Measurements from ENCODE around the gene C5orf46.

GRCh38 chr5:147930769-147931168 is 24.4 kb upstream of the C5orf46 start:
- TF ChIP-seq FOSL1 (tag; conservative IDR thresholded peaks at IDR 0.05) (no peak), NFYB (IDR thresholded peaks at IDR 0.05; ENCODE audit: extremely low read depth, insufficient read length) (no peak), TBL1XR1 (IDR thresholded peaks at IDR 0.05; ENCODE audit: low read length in 2 of 2) (no peak), RUNX1 (IDR thresholded peaks at IDR 0.05; ENCODE audit: low read depth) (no peak), THAP7 (CRISPR knock-in tag; IDR thresholded peaks at IDR 0.05) (no peak), IRF2 (CRISPR knock-in tag; IDR thresholded peaks at IDR 0.05) (no peak), POU5F1 (IDR thresholded peaks at IDR 0.05; ENCODE audit: borderline replicate concordance, low read depth, low read length, partially characterized antibody) (no peak), PHF8 (IDR thresholded peaks at IDR 0.05; ENCODE audit: borderline replicate concordance, low read length) (no peak)
- TF ChIP-seq, protein P1, sequence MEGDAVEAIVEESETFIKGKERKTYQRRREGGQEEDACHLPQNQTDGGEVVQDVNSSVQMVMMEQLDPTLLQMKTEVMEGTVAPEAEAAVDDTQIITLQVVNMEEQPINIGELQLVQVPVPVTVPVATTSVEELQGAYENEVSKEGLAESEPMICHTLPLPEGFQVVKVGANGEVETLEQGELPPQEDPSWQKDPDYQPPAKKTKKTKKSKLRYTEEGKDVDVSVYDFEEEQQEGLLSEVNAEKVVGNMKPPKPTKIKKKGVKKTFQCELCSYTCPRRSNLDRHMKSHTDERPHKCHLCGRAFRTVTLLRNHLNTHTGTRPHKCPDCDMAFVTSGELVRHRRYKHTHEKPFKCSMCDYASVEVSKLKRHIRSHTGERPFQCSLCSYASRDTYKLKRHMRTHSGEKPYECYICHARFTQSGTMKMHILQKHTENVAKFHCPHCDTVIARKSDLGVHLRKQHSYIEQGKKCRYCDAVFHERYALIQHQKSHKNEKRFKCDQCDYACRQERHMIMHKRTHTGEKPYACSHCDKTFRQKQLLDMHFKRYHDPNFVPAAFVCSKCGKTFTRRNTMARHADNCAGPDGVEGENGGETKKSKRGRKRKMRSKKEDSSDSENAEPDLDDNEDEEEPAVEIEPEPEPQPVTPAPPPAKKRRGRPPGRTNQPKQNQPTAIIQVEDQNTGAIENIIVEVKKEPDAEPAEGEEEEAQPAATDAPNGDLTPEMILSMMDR (IDR thresholded peaks at IDR 0.05 in 2 of 3, conservative IDR thresholded peaks at IDR 0.05 in 1 of 3; ENCODE audit: insufficient read depth in 2 of 3, low read depth in 1 of 3, low read length in 3 of 3): no peak
- TF ChIP-seq, protein P2, sequence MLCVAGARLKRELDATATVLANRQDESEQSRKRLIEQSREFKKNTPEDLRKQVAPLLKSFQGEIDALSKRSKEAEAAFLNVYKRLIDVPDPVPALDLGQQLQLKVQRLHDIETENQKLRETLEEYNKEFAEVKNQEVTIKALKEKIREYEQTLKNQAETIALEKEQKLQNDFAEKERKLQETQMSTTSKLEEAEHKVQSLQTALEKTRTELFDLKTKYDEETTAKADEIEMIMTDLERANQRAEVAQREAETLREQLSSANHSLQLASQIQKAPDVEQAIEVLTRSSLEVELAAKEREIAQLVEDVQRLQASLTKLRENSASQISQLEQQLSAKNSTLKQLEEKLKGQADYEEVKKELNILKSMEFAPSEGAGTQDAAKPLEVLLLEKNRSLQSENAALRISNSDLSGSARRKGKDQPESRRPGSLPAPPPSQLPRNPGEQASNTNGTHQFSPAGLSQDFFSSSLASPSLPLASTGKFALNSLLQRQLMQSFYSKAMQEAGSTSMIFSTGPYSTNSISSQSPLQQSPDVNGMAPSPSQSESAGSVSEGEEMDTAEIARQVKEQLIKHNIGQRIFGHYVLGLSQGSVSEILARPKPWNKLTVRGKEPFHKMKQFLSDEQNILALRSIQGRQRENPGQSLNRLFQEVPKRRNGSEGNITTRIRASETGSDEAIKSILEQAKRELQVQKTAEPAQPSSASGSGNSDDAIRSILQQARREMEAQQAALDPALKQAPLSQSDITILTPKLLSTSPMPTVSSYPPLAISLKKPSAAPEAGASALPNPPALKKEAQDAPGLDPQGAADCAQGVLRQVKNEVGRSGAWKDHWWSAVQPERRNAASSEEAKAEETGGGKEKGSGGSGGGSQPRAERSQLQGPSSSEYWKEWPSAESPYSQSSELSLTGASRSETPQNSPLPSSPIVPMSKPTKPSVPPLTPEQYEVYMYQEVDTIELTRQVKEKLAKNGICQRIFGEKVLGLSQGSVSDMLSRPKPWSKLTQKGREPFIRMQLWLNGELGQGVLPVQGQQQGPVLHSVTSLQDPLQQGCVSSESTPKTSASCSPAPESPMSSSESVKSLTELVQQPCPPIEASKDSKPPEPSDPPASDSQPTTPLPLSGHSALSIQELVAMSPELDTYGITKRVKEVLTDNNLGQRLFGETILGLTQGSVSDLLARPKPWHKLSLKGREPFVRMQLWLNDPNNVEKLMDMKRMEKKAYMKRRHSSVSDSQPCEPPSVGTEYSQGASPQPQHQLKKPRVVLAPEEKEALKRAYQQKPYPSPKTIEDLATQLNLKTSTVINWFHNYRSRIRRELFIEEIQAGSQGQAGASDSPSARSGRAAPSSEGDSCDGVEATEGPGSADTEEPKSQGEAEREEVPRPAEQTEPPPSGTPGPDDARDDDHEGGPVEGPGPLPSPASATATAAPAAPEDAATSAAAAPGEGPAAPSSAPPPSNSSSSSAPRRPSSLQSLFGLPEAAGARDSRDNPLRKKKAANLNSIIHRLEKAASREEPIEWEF (CRISPR knock-in tag; IDR thresholded peaks at IDR 0.05): no peak
- TF ChIP-seq, protein P3, sequence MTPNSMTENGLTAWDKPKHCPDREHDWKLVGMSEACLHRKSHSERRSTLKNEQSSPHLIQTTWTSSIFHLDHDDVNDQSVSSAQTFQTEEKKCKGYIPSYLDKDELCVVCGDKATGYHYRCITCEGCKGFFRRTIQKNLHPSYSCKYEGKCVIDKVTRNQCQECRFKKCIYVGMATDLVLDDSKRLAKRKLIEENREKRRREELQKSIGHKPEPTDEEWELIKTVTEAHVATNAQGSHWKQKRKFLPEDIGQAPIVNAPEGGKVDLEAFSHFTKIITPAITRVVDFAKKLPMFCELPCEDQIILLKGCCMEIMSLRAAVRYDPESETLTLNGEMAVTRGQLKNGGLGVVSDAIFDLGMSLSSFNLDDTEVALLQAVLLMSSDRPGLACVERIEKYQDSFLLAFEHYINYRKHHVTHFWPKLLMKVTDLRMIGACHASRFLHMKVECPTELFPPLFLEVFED (CRISPR knock-in tag; conservative IDR thresholded peaks at IDR 0.05): no peak
- TF ChIP-seq, protein P4, sequence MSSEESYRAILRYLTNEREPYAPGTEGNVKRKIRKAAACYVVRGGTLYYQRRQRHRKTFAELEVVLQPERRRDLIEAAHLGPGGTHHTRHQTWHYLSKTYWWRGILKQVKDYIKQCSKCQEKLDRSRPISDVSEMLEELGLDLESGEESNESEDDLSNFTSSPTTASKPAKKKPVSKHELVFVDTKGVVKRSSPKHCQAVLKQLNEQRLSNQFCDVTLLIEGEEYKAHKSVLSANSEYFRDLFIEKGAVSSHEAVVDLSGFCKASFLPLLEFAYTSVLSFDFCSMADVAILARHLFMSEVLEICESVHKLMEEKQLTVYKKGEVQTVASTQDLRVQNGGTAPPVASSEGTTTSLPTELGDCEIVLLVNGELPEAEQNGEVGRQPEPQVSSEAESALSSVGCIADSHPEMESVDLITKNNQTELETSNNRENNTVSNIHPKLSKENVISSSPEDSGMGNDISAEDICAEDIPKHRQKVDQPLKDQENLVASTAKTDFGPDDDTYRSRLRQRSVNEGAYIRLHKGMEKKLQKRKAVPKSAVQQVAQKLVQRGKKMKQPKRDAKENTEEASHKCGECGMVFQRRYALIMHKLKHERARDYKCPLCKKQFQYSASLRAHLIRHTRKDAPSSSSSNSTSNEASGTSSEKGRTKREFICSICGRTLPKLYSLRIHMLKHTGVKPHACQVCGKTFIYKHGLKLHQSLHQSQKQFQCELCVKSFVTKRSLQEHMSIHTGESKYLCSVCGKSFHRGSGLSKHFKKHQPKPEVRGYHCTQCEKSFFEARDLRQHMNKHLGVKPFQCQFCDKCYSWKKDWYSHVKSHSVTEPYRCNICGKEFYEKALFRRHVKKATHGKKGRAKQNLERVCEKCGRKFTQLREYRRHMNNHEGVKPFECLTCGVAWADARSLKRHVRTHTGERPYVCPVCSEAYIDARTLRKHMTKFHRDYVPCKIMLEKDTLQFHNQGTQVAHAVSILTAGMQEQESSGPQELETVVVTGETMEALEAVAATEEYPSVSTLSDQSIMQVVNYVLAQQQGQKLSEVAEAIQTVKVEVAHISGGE (CRISPR knock-in tag; IDR thresholded peaks at IDR 0.05): no peak
